Liver (tissue), 9 donors: ENCODE results near the gene NDUFB11. TPM values are rescaled to one million over a fixed set of nuclear protein-coding genes. Genes with fewer than 3 reads are reported as not detected.
A peak's percentile ranks its signal among the peaks of the same experiment; 100 is the strongest.

ENCODE experiments used
- DNase-seq: peaks from one replicate; pipeline ENCODE4 v3.0.0-alpha.2; 2017; ENCODE audit warnings: low spot score
- H3K27ac ChIP-seq, 2 donors: one replicate each; pipeline ENCODE4 v1.7.0; 2013; ENCODE audit warnings: inconsistent platforms in 2 of 2, low read length in 2 of 2, control low read depth in 1 of 2, low read depth in 1 of 2, mild to moderate bottlenecking in 1 of 2
- H3K27me3 ChIP-seq, 4 donors: one replicate each; pipeline versions ENCODE4 v1.6.1 to v1.7.0; 2013; ENCODE audit warnings: low read length in 3 of 4, inconsistent platforms in 1 of 4, mild to moderate bottlenecking in 1 of 4, moderate library complexity in 1 of 4; ENCODE audit not compliant: control insufficient read depth in 4 of 4, insufficient read depth in 4 of 4
- H3K36me3 ChIP-seq, 4 donors: one replicate each; pipeline versions ENCODE4 v1.6.1 to v1.7.0; 2013; ENCODE audit warnings: low read length in 3 of 4, mild to moderate bottlenecking in 3 of 4, low read depth in 1 of 4, moderate library complexity in 1 of 4; ENCODE audit not compliant: control insufficient read depth in 4 of 4, insufficient read depth in 3 of 4
- H3K4me1 ChIP-seq, 4 donors: one replicate each; pipeline versions ENCODE4 v1.6.1 to v1.7.0; 2013; ENCODE audit warnings: low read length in 3 of 4, mild to moderate bottlenecking in 3 of 4, moderate library complexity in 1 of 4; ENCODE audit not compliant: control insufficient read depth in 4 of 4, insufficient read depth in 4 of 4
- H3K4me3 ChIP-seq, 3 donors: one replicate each; pipeline versions ENCODE4 v1.6.1 to v1.7.0; 2013; ENCODE audit warnings: low read length in 3 of 3, control low read depth in 1 of 3, low read depth in 1 of 3, mild to moderate bottlenecking in 1 of 3
- H3K9ac ChIP-seq, 2 donors: one replicate each; pipeline ENCODE4 v1.7.0; 2013; ENCODE audit warnings: low read length in 2 of 2, mild to moderate bottlenecking in 2 of 2, moderate library complexity in 2 of 2, control low read depth in 1 of 2, low read depth in 1 of 2
- H3K9me3 ChIP-seq, 4 donors: one replicate each; pipeline versions ENCODE4 v1.6.1 to v1.7.0; 2013; ENCODE audit warnings: low read length in 3 of 4; ENCODE audit not compliant: control insufficient read depth in 4 of 4
- EGR1 ChIP-seq, 2 donors: IDR thresholded peaks; 2 replicates each; pipeline ENCODE4 v1.6.1; 2016 to 2018; ENCODE audit warnings: antibody characterized with exemption in 2 of 2, low read depth in 2 of 2
- FOXA1 ChIP-seq: IDR thresholded peaks from 2 replicates; pipeline ENCODE4 v1.6.1; 2016; ENCODE audit warnings: antibody characterized with exemption
- FOXA2 ChIP-seq: IDR thresholded peaks from 2 replicates; pipeline ENCODE4 v1.6.1; 2016; ENCODE audit warnings: antibody characterized with exemption
- GABPA ChIP-seq, 2 donors: IDR thresholded peaks in 1 of 2; conservative IDR thresholded peaks in 1 of 2; 2 replicates each; pipeline ENCODE4 v1.6.1; 2016; ENCODE audit warnings: antibody characterized with exemption in 2 of 2, mild to moderate bottlenecking in 1 of 2, moderate library complexity in 1 of 2
- HNF4G ChIP-seq: IDR thresholded peaks from 2 replicates; pipeline ENCODE4 v1.6.1; 2016; ENCODE audit warnings: antibody characterized with exemption
- NR2F2 ChIP-seq: IDR thresholded peaks from 2 replicates; pipeline ENCODE4 v1.6.1; 2016; ENCODE audit warnings: antibody characterized with exemption
- RAD21 ChIP-seq, 2 donors: IDR thresholded peaks; 2 replicates each; pipeline ENCODE4 v1.6.1; 2016; ENCODE audit warnings: antibody characterized with exemption in 2 of 2, mild to moderate bottlenecking in 2 of 2
- RXRA ChIP-seq, 2 donors: IDR thresholded peaks; 2 replicates each; pipeline ENCODE4 v1.6.1; 2017 to 2018; ENCODE audit warnings: antibody characterized with exemption in 2 of 2, mild to moderate bottlenecking in 1 of 2
- SP1 ChIP-seq: IDR thresholded peaks from 2 replicates; pipeline ENCODE4 v1.6.1; 2018; ENCODE audit warnings: antibody characterized with exemption, mild to moderate bottlenecking
- TAF1 ChIP-seq: conservative IDR thresholded peaks from 2 replicates; pipeline ENCODE4 v1.6.1; 2016; ENCODE audit warnings: antibody characterized with exemption, mild to moderate bottlenecking
- YY1 ChIP-seq: IDR thresholded peaks from 2 replicates; pipeline ENCODE4 v1.6.1; 2016; ENCODE audit warnings: antibody characterized with exemption, mild to moderate bottlenecking
- WGBS: extraction: QIAGEN DNeasy Blood & Tissue Kit; methylation state at CpG from one replicate; pipeline ENCODE4 v1.1.7; 2013; 5-methylcytosine and 5-hydroxymethylcytosine counted together
- polyA plus RNA-seq, 2 donors: library from polyadenylated mRNA; stranded (reverse) in 1 of 2; unstranded in 1 of 2; fragments of 200-250 nt in 1 of 2; fragments of >200 nt in 1 of 2; fragmentation: Nextera tagmentation in 1 of 2; extraction: Ambion mirVana in 1 of 2; gene quantifications; one replicate each; pipeline versions ENCODE4 v1.2.1 to v1.2.3, GENCODE V29; 2013 to 2015
- total RNA-seq, 2 donors: library from RNA; depleted of rRNA; stranded (reverse); fragments of >200 nt; gene quantifications; one replicate each; pipeline ENCODE4 v1.2.3, GENCODE V29; 2014
- TF ChIP-seq, protein P1 (sequence below): IDR thresholded peaks from 2 replicates; pipeline ENCODE4 v1.6.1; 2016; ENCODE audit warnings: antibody characterized with exemption, mild to moderate bottlenecking
- TF ChIP-seq, protein P2 (sequence below): IDR thresholded peaks from 2 replicates; pipeline ENCODE4 v1.6.1; 2016; ENCODE audit warnings: antibody characterized with exemption
- TF ChIP-seq, protein P3 (sequence below): IDR thresholded peaks from 2 replicates; pipeline ENCODE4 v1.6.1; 2016; ENCODE audit warnings: antibody characterized with exemption
- TF ChIP-seq, protein P4 (sequence below): fragments of 150-350 bp; IDR thresholded peaks from 2 replicates; pipeline ENCODE4 v1.5.1; 2017; ENCODE audit warnings: improper control_type of control experiment, low read depth, low read length; ENCODE audit not compliant: missing input control
- donor health status: healthy.
- donor health status: healthy.
- donor health status: healthy.
- donor health status: healthy.
- donor health status: healthy.

Gene NDUFB11
- total and polyA plus RNA-seq, 4 donors: 23.6 to 127 (median 66.5) TPM

DNA sequence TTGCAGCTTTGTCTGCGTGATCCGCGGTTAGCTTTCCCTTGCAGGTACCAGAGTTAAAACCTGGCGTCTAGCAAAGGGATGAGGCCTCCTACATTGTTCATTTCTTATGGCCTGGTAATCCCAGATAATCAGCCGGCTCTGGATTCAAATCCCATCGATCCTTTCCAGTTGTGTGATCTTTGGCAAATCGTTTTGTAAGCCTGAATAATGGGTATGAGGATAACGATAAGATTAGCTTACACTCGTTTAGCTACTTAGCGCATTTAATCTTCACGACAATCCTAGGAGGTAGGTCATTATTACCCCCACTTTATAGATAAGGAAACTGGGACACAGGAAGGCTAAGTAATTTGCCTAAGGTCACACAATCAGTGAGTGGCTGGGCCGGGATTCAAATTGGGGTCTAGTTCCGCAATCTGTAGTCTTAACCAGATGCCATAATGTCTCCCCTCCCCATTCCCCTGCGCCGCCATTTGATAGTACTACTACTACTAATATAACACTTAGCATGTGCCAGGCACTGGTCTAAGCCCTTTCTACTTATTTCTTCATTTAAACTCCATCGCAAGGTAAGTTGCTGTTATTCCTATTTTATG is 47.4 kb upstream of the NDUFB11 start:
- 68% methylated on average over 16 of the region's 16 CpGs for WGBS
- no peak for DNase-seq
- Histone ChIP-seq H3K36me3 (peaks cover 0 to 3% (median 1%) of the 10 kb centered on the region in 4 donors), H3K27ac (no peak overlapping the region), H3K27me3 (peaks cover 0 to 4% (median 0%) of the 10 kb centered on the region in 4 donors), H3K9ac (no peak overlapping the region), H3K4me3 (no peak overlapping the region), H3K9me3 (no peaks in the 10 kb centered on the region), H3K4me1 (peaks cover 6 to 41% (median 31%) of the 10 kb centered on the region in 4 donors)
- TF ChIP-seq RXRA (IDR thresholded peaks at IDR 0.05): no peak

DNA sequence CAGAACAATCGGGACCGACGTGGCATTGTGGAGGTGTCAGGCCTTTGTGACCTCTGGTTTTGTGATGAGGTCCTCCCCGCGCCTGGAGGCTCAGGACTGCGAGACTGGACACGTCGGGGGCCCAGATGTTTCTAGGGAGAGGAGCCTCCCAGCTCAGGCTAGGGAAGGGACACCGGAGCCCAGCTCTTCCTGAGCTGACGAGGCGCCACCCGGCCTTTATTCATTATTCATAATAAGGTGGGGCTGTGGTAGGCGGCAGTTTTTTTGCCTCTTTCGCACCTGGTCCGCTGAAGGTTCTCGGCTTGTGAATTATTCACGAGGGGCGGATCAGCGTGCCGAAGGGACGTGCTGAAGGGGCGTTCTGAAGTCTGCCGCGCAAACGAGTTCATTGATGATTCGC is 46.8 kb upstream of the NDUFB11 start:
- peaks cover 0 to 4% (median 0%) of the 10 kb centered on the region in 4 donors for H3K27me3 ChIP-seq
- peak; percentile 35 for DNase-seq
- peaks cover 3 to 36% (median 27%) of the 10 kb centered on the region in 4 donors for H3K4me1 ChIP-seq
- peaks cover 0 to 9% (median 1%) of the 10 kb centered on the region in 4 donors for H3K36me3 ChIP-seq
- H3K9ac ChIP-seq: peak overlapping the region; percentile 5 to 48
- no peak overlapping the region for H3K27ac ChIP-seq
- peak overlapping the region; percentile 3 to 51 (median 49) for H3K4me3 ChIP-seq
- no peak for TF ChIP-seq YY1
- TF ChIP-seq, protein P1, sequence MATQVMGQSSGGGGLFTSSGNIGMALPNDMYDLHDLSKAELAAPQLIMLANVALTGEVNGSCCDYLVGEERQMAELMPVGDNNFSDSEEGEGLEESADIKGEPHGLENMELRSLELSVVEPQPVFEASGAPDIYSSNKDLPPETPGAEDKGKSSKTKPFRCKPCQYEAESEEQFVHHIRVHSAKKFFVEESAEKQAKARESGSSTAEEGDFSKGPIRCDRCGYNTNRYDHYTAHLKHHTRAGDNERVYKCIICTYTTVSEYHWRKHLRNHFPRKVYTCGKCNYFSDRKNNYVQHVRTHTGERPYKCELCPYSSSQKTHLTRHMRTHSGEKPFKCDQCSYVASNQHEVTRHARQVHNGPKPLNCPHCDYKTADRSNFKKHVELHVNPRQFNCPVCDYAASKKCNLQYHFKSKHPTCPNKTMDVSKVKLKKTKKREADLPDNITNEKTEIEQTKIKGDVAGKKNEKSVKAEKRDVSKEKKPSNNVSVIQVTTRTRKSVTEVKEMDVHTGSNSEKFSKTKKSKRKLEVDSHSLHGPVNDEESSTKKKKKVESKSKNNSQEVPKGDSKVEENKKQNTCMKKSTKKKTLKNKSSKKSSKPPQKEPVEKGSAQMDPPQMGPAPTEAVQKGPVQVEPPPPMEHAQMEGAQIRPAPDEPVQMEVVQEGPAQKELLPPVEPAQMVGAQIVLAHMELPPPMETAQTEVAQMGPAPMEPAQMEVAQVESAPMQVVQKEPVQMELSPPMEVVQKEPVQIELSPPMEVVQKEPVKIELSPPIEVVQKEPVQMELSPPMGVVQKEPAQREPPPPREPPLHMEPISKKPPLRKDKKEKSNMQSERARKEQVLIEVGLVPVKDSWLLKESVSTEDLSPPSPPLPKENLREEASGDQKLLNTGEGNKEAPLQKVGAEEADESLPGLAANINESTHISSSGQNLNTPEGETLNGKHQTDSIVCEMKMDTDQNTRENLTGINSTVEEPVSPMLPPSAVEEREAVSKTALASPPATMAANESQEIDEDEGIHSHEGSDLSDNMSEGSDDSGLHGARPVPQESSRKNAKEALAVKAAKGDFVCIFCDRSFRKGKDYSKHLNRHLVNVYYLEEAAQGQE: no peak
- no peak for TF ChIP-seq FOXA1
- TF ChIP-seq, protein P2, sequence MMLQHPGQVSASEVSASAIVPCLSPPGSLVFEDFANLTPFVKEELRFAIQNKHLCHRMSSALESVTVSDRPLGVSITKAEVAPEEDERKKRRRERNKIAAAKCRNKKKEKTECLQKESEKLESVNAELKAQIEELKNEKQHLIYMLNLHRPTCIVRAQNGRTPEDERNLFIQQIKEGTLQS: no peak
- TF ChIP-seq GABPA (IDR thresholded peaks at IDR 0.05 in 1 of 2, conservative IDR thresholded peaks at IDR 0.05 in 1 of 2): no peak
- no peak for TF ChIP-seq RAD21 (IDR thresholded peaks at IDR 0.05)
- 16% methylated on average over 26 of the region's 26 CpGs for WGBS
- H3K9me3 ChIP-seq: no peaks in the 10 kb centered on the region

DNA sequence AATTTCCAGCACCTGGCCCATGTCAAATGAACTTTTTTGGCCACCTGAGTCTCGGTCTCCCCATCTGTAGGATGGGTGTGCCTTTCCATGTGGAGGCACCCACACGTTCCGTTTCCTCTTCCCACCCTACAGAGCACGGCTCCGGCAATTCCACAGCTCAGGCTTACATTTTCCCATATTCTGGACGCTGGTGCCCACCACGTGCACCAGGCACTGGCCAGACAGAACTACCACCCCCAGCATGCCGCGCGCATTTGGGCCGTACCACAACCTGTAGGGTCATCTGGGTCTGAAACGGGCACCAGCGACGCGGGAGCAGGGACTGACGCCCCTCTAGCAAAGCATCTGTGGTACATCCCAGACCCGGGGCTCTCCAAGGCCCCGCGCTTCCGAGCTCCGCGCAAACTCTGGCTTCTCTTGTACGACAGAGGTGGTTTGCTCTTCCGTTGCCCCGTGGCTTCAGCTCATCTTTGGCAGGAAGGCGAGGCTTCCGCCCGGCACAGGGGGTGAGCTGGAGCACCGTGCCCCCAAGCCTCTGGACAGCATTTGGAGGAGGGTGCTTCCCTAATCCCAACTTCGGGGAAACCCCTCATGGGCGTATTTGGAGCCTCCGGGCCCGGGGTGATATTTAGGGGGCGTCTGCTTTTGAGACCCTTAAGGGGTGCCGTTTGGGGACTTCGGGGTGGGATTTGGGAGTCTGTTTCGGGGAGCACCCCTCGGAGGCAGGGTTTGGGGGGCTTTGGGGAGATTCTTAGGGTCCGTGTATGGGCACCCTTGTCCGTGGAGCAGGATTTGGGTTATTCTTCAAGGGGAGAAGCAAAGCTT is 46.2 kb upstream of the NDUFB11 start:
- H3K4me3 ChIP-seq: peak overlapping the region; percentile 9 to 51 (median 49)
- H3K27me3 ChIP-seq: peaks cover 0 to 4% (median 0%) of the 10 kb centered on the region in 4 donors
- H3K4me1 ChIP-seq: peaks cover 0 to 29% (median 20%) of the 10 kb centered on the region in 4 donors
- H3K9me3 ChIP-seq: no peaks in the 10 kb centered on the region
- H3K9ac ChIP-seq: peak overlapping the region; percentile 5 to 48
- 3% methylated on average over 40 of the region's 40 CpGs for WGBS
- no peak overlapping the region for H3K27ac ChIP-seq
- peaks cover 0 to 15% (median 1%) of the 10 kb centered on the region in 4 donors for H3K36me3 ChIP-seq
- DNase-seq: peak; percentile 72
- TF ChIP-seq EGR1 (IDR thresholded peaks at IDR 0.05; ENCODE audit: low read depth in 2 of 2) (peak in 1 of 2 donors; percentile 42), HNF4G (no peak), SP1 (peak; percentile 33), TAF1 (peak; percentile 59), FOXA1 (no peak), YY1 (peak; percentile 47), NR2F2 (peak; percentile 39), FOXA2 (no peak), RXRA (IDR thresholded peaks at IDR 0.05) (peak in 1 of 2 donors; percentile 14)
- TF ChIP-seq, protein P1: peak; percentile 40
- TF ChIP-seq, protein P3, sequence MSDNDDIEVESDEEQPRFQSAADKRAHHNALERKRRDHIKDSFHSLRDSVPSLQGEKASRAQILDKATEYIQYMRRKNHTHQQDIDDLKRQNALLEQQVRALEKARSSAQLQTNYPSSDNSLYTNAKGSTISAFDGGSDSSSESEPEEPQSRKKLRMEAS: peak; percentile 83
- TF ChIP-seq, protein P4, sequence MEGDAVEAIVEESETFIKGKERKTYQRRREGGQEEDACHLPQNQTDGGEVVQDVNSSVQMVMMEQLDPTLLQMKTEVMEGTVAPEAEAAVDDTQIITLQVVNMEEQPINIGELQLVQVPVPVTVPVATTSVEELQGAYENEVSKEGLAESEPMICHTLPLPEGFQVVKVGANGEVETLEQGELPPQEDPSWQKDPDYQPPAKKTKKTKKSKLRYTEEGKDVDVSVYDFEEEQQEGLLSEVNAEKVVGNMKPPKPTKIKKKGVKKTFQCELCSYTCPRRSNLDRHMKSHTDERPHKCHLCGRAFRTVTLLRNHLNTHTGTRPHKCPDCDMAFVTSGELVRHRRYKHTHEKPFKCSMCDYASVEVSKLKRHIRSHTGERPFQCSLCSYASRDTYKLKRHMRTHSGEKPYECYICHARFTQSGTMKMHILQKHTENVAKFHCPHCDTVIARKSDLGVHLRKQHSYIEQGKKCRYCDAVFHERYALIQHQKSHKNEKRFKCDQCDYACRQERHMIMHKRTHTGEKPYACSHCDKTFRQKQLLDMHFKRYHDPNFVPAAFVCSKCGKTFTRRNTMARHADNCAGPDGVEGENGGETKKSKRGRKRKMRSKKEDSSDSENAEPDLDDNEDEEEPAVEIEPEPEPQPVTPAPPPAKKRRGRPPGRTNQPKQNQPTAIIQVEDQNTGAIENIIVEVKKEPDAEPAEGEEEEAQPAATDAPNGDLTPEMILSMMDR: no peak
